ENCODE data around the gene ID1. TPM values are rescaled to one million over a fixed set of nuclear protein-coding genes. Genes with fewer than 3 reads are reported as not detected.

ID1 gene
- total RNA-seq, 1 experiment from 2014 or later, result 88.8 TPM

DNA sequence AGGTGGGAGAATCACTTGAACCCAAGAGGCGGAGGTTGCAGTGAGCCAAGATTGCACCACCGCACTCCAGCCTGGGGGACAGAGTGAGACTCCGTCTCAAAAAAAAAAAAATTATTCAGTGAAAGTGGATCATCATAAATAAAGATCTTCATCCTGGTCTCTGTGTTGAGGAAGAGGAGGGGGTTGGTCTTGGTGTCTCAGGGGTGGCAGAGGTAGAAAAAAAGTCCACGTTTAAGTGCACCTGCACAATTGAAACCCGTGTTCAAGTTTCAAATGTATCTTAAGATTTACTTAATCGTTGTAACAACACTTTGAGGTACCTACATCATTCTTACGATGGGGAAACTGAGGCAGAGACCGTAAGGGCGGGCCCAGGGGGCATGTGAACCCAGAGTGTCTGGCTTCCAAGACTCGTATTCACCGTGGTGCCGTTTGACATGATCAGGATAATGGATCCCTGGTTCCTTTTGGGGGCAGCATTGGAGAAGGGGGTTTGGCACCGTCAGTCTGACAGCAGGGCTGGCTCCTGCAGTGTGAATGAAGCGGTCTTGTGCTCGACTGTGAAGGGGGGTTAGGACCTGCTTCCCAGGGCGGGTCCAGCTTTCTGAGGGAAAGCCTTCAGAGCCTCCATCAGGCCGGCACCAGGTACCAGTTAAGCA is 32.9 kb upstream of the ID1 start (continued):
- TF ChIP-seq, protein P1, sequence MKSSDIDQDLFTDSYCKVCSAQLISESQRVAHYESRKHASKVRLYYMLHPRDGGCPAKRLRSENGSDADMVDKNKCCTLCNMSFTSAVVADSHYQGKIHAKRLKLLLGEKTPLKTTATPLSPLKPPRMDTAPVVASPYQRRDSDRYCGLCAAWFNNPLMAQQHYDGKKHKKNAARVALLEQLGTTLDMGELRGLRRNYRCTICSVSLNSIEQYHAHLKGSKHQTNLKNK (CRISPR knock-in tag; IDR thresholded peaks at IDR 0.05), result peak; percentile 56; the same call in 1 of the 2 replicates

DNA sequence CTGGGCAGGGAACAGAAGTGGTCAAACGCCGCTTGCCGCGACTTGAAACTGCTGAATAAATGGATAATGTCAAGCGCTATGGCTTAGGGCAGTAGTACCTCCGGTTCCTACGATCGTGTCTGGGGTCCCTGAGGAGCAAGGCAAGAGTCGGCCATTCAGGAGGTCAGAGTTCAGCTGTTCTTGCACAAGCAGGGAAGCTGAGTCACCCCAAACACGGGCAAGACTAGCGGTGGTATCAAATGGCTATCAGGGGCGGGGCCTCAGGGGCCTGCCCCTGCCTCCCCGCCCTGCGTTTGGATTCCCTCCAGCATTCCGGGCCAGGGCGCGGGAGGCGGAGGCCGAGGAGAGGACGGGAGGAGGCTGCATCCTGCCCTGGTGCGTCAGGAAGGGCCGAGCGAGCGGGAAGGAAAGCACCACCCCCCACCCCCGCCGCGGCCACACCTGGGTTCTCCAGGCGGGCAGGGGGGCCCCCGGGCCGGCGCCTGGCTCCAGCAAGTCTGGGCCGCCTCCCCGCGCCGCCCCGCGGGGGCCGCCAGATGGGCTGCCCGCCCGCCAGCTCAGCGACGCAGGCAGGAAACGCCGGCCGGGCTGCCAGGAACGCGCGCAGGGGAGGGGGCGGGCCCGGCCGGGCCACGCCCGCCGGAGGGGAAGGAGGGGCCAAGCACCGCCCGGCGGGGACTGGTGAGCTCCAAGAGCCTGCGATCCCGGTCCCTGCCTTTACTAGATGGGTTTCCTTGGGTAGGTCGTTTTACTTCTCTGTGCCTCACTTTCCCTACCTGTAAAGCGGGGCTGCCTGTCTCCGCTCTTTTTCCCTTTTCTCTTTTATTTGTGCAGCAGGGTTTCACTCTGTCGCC is 32.2 kb upstream of the ID1 start:
- ChIA-PET POLR2A (interaction anchor here (0.6 to 5.2 kb wide), 14 partner anchors 10 to 1604 kb away, joined by 3 to 73 read pairs (median 8); partner anchors contain the start of gene ID1), CTCF (interaction anchor here (0.6 to 15.0 kb wide), 12 partner anchors 13 to 169 kb away, joined by 3 to 927 read pairs (median 6); partner anchors contain the start of genes BCL2L1 and ID1)
- Mint-ChIP-seq H3K27me3 (ENCODE audit: low read depth) (no peaks in the 10 kb centered on the region; the same call in 1 of the 2 replicates), H3K36me3 (peaks cover 6% of the 10 kb centered on the region), H3K4me3 (peak overlapping the region; percentile 83), H3K4me1 (peaks cover 60% of the 10 kb centered on the region), H3K9me3 (no peaks in the 10 kb centered on the region), H3K27ac (peak overlapping the region; percentile 97)
- peak; percentile 82 for ATAC-seq
- DNase-seq (ENCODE audit: low spot score), result peak; percentile 94
- TF ChIP-seq ZNF121 (CRISPR knock-in tag; IDR thresholded peaks at IDR 0.05) (no peak), NR2C2 (CRISPR knock-in tag; IDR thresholded peaks at IDR 0.05) (peak; percentile 78; the same call in 1 of the 2 replicates), ZNF671 (CRISPR knock-in tag; IDR thresholded peaks at IDR 0.05) (peak; percentile 13; the same call in 1 of the 2 replicates), JUN (CRISPR knock-in tag; IDR thresholded peaks at IDR 0.05) (peak; percentile 40; the same call in 1 of the 2 replicates), OVOL2 (CRISPR knock-in tag; IDR thresholded peaks at IDR 0.05; ENCODE audit: borderline replicate concordance) (peak; percentile 63; the same call in 1 of the 2 replicates), TEAD1 (CRISPR knock-in tag; IDR thresholded peaks at IDR 0.05) (peak; percentile 83), CBFB (CRISPR knock-in tag; IDR thresholded peaks at IDR 0.05; ENCODE audit: low read depth) (no peak), ZNF138 (CRISPR knock-in tag; conservative IDR thresholded peaks at IDR 0.05) (no peak), ZNF416 (CRISPR knock-in tag; IDR thresholded peaks at IDR 0.05) (peak; percentile 89), ZNF263 (CRISPR knock-in tag; IDR thresholded peaks at IDR 0.05; ENCODE audit: low read depth) (no peak), ZNF281 (CRISPR knock-in tag; IDR thresholded peaks at IDR 0.05) (0 out of 2 replicates have a peak, but pooled peaks have one; percentile 47), ERG (CRISPR knock-in tag; IDR thresholded peaks at IDR 0.05) (0 out of 2 replicates have a peak, but pooled peaks have one; percentile 20), ZNF425 (CRISPR knock-in tag; conservative IDR thresholded peaks at IDR 0.05) (peak; percentile 55; the same call in 1 of the 2 replicates), USF1 (CRISPR knock-in tag; IDR thresholded peaks at IDR 0.05) (0 out of 2 replicates have a peak, but pooled peaks have one; percentile 3), SOX15 (CRISPR knock-in tag; IDR thresholded peaks at IDR 0.05) (0 out of 2 replicates have a peak, but pooled peaks have one; percentile 58), FOXK1 (CRISPR knock-in tag; IDR thresholded peaks at IDR 0.05) (peak; percentile 16; the same call in 1 of the 2 replicates)
- TF ChIP-seq, protein P2, sequence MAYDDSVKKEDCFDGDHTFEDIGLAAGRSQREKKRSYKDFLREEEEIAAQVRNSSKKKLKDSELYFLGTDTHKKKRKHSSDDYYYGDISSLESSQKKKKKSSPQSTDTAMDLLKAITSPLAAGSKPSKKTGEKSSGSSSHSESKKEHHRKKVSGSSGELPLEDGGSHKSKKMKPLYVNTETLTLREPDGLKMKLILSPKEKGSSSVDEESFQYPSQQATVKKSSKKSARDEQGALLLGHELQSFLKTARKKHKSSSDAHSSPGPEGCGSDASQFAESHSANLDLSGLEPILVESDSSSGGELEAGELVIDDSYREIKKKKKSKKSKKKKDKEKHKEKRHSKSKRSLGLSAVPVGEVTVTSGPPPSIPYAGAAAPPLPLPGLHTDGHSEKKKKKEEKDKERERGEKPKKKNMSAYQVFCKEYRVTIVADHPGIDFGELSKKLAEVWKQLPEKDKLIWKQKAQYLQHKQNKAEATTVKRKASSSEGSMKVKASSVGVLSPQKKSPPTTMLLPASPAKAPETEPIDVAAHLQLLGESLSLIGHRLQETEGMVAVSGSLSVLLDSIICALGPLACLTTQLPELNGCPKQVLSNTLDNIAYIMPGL (CRISPR knock-in tag; IDR thresholded peaks at IDR 0.05), result peak; percentile 41; the same call in 1 of the 2 replicates
- TF ChIP-seq, protein P3, sequence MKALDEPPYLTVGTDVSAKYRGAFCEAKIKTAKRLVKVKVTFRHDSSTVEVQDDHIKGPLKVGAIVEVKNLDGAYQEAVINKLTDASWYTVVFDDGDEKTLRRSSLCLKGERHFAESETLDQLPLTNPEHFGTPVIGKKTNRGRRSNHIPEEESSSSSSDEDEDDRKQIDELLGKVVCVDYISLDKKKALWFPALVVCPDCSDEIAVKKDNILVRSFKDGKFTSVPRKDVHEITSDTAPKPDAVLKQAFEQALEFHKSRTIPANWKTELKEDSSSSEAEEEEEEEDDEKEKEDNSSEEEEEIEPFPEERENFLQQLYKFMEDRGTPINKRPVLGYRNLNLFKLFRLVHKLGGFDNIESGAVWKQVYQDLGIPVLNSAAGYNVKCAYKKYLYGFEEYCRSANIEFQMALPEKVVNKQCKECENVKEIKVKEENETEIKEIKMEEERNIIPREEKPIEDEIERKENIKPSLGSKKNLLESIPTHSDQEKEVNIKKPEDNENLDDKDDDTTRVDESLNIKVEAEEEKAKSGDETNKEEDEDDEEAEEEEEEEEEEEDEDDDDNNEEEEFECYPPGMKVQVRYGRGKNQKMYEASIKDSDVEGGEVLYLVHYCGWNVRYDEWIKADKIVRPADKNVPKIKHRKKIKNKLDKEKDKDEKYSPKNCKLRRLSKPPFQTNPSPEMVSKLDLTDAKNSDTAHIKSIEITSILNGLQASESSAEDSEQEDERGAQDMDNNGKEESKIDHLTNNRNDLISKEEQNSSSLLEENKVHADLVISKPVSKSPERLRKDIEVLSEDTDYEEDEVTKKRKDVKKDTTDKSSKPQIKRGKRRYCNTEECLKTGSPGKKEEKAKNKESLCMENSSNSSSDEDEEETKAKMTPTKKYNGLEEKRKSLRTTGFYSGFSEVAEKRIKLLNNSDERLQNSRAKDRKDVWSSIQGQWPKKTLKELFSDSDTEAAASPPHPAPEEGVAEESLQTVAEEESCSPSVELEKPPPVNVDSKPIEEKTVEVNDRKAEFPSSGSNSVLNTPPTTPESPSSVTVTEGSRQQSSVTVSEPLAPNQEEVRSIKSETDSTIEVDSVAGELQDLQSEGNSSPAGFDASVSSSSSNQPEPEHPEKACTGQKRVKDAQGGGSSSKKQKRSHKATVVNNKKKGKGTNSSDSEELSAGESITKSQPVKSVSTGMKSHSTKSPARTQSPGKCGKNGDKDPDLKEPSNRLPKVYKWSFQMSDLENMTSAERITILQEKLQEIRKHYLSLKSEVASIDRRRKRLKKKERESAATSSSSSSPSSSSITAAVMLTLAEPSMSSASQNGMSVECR (CRISPR knock-in tag; IDR thresholded peaks at IDR 0.05; ENCODE audit: borderline replicate concordance), result peak; percentile 34; the same call in 1 of the 2 replicates

Measured in WTC11 (cell line).